HG02623 (cell line): ENCODE results near the gene CACNA1C.

Source experiments
- ATAC-seq: cut with Tn5 transposase; IDR thresholded peaks from one replicate; pipeline ENCODE4 v1.9.1; 2021; ENCODE audit warnings: moderate library complexity; ENCODE audit not compliant: unreplicated experiment

Gene CACNA1C

GRCh38 chr12:2229661-2230539 is 177.1 kb downstream of the CACNA1C start:
- ATAC-seq = no peak

GRCh38 chr12:2231011-2231595 is 178.3 kb downstream of the CACNA1C start:
- no peak for ATAC-seq

- ATAC-seq = no peak
Observed at GRCh38 chr12:2231956-2232355, 179.2 kb downstream of the CACNA1C start.

GRCh38 chr12:2233034-2233433 is 180.2 kb downstream of the CACNA1C start:
- no peak for ATAC-seq

- ATAC-seq = no peak
Observed at GRCh38 chr12:2234091-2234490, 181.3 kb downstream of the CACNA1C start.

GRCh38 chr12:2234646-2235350 is 182.0 kb downstream of the CACNA1C start:
- no peak for ATAC-seq

- no peak for ATAC-seq
Observed at GRCh38 chr12:2236506-2237294, 183.9 kb downstream of the CACNA1C start.

- ATAC-seq = no peak
Observed at GRCh38 chr12:2238111-2238510, 185.3 kb downstream of the CACNA1C start.

GRCh38 chr12:2239381-2239871 is 186.6 kb downstream of the CACNA1C start:
- ATAC-seq = no peak

- no peak for ATAC-seq
Observed at GRCh38 chr12:2240390-2240789, 187.6 kb downstream of the CACNA1C start.

- no peak for ATAC-seq
Observed at GRCh38 chr12:2240984-2241383, 188.2 kb downstream of the CACNA1C start.

GRCh38 chr12:2242216-2242615 is 189.4 kb downstream of the CACNA1C start:
- ATAC-seq = no peak

GRCh38 chr12:2242816-2243215 is 190.0 kb downstream of the CACNA1C start:
- no peak for ATAC-seq

GRCh38 chr12:2243275-2243674 is 190.5 kb downstream of the CACNA1C start:
- ATAC-seq = no peak

- ATAC-seq = no peak
Observed at GRCh38 chr12:2244013-2244861, 191.4 kb downstream of the CACNA1C start.

GRCh38 chr12:2246358-2246757 is 193.6 kb downstream of the CACNA1C start:
- no peak for ATAC-seq

- ATAC-seq = no peak
Observed at GRCh38 chr12:2247120-2247519, 194.3 kb downstream of the CACNA1C start.

- no peak for ATAC-seq
Observed at GRCh38 chr12:2247596-2247995, 194.8 kb downstream of the CACNA1C start.

GRCh38 chr12:2248087-2248900 is 195.5 kb downstream of the CACNA1C start:
- ATAC-seq = no peak
